Measurements from ENCODE around the gene PDAP1. TPM values are rescaled to one million over a fixed set of nuclear protein-coding genes. Genes with fewer than 3 reads are reported as not detected.

The PDAP1 gene, protein sequence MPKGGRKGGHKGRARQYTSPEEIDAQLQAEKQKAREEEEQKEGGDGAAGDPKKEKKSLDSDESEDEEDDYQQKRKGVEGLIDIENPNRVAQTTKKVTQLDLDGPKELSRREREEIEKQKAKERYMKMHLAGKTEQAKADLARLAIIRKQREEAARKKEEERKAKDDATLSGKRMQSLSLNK
- total RNA-seq = 100 to 1,000 TPM in 1 of 4 donors, 10 to 100 TPM in 3; 65.4 to 107 (median 68.8) TPM

DNA sequence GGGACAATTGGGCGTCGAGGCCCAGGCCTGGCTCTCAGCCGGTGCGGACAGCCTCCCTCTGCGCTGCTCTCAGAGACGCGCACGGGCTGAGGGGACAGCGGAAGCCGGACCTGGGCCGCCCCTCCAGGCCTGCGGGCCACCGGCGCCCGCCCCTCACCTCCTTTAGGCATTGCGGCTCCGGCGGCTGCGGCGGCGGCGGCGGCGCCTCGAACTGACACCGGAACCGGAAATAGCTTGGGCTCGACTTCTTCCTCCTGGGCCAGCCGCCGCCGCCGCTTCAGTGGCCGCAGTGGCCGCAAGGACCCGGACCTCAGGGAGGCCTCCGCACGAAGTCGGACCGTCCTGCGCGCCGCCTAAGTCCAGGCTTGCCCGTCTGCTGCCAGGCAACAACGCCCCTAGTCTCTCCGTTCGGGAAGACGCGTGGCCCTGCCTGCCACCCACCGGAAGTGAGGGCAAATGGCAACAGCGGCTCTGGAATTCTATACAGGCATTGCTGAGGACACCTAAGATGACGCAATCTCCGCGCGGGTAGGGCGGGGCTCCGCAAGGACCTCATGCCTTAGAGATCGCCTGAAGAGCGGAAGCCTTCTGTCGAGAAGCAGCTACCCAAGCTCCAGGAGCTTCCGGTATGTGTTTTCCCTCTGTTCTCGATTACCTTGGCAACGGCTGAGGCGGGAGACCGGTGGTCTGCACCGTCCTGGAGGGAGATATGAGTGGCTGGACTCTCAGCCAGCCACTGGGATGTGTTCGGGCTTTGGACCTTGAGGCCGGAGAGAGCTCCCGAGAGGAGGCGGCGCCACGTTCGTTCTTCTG is at the start of gene PDAP1, which contains the start of gene BUD31:
Gene PDAP1 (minus strand): TSS at position 219 of the 813 bp plus-strand sequence. CDS start 49 bp downstream, at position 170.
Gene BUD31 (plus strand): TSS at position 591 of the 813 bp plus-strand sequence. CDS start 2,124 bp downstream, outside the sequence.
- peaks cover 0 to 49% (median 10%) of the 10 kb centered on the region in 3 donors for H3K36me3 ChIP-seq
- peak; percentile 90 to 97 for TF ChIP-seq EP300 (IDR thresholded peaks at IDR 0.05)
- TF ChIP-seq POLR2A (IDR thresholded peaks at IDR 0.05) = peak; percentile 50 to 81
- TF ChIP-seq, protein P1, sequence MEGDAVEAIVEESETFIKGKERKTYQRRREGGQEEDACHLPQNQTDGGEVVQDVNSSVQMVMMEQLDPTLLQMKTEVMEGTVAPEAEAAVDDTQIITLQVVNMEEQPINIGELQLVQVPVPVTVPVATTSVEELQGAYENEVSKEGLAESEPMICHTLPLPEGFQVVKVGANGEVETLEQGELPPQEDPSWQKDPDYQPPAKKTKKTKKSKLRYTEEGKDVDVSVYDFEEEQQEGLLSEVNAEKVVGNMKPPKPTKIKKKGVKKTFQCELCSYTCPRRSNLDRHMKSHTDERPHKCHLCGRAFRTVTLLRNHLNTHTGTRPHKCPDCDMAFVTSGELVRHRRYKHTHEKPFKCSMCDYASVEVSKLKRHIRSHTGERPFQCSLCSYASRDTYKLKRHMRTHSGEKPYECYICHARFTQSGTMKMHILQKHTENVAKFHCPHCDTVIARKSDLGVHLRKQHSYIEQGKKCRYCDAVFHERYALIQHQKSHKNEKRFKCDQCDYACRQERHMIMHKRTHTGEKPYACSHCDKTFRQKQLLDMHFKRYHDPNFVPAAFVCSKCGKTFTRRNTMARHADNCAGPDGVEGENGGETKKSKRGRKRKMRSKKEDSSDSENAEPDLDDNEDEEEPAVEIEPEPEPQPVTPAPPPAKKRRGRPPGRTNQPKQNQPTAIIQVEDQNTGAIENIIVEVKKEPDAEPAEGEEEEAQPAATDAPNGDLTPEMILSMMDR (IDR thresholded peaks at IDR 0.05) = peak in 3 of 5 experiments; percentile 24 to 84 (median 77)
- H3K27me3 ChIP-seq = no peaks in the 10 kb centered on the region
- peak within 1 kb of the TSS; percentile 95 to 98 (median 96) for H3K27ac ChIP-seq
- peaks cover 0 to 63% (median 39%) of the 10 kb centered on the region in 4 donors for H3K4me1 ChIP-seq
- 0% methylated on average over 29 to 36 of the region's 72 CpGs for WGBS, 2 donors
- no peaks in the 10 kb centered on the region for H3K9me3 ChIP-seq
- DNase-seq (ENCODE audit: low spot score in 2 of 2) = peak; percentile 84 to 94
- H3K4me3 ChIP-seq = peak within 1 kb of the TSS; percentile 74 to 100 (median 95)

DNA sequence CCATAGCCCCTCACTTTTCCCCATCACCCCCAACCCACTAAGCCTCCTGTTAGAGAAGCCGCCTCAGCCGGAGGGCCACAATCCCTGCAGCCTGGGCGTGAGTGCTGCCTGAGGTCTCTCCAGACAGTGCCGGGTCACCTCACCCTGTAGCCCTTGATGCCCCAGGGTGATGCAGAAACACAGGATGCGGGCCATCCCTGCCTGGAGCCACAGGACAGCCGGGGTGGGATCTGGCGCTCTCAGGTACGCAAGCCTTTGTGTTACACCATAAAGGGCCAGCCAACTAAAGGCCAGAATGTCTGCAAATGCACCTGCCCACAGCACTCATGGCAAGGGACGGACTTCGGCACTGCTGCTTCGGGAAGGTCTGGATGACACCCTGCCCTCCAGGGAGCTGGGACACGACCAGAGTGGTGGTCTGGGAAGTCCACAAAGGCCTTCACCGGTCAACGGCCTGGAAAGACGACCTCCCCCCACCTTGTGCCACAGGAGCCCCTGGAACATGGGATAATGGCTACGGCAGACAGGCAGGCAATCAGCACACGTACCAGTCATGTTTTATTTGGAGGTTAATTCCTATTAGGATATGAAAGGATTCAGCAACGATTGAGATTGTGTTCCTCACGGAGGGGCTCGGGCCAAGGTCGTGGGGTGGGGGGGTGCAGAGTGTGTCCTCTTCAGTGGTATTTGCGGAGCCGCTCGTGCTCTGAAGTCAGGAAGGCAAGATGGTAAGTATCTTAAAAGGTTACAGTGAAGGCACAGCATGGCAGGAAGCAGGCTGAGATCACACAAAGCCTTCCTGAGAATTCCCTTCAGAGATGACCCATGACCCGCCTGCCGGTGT is 49.5 kb upstream of the PDAP1 start:
- WGBS, 2 donors = 79 to 80% methylated on average over 25 of the region's 26 CpGs
- no peak overlapping the region for H3K4me3 ChIP-seq
- H3K9me3 ChIP-seq = no peaks in the 10 kb centered on the region
- TF ChIP-seq POLR2A (IDR thresholded peaks at IDR 0.05) = no peak
- no peak for TF ChIP-seq EP300 (IDR thresholded peaks at IDR 0.05)
- TF ChIP-seq, protein P1 (IDR thresholded peaks at IDR 0.05) = no peak
- H3K36me3 ChIP-seq = peaks cover 0 to 87% (median 7%) of the 10 kb centered on the region in 3 donors
- no peak overlapping the region for H3K27ac ChIP-seq
- DNase-seq (ENCODE audit: low spot score in 2 of 2) = no peak
- peaks cover 0 to 33% (median 0%) of the 10 kb centered on the region in 4 donors for H3K4me1 ChIP-seq
- H3K27me3 ChIP-seq = no peaks in the 10 kb centered on the region

DNA sequence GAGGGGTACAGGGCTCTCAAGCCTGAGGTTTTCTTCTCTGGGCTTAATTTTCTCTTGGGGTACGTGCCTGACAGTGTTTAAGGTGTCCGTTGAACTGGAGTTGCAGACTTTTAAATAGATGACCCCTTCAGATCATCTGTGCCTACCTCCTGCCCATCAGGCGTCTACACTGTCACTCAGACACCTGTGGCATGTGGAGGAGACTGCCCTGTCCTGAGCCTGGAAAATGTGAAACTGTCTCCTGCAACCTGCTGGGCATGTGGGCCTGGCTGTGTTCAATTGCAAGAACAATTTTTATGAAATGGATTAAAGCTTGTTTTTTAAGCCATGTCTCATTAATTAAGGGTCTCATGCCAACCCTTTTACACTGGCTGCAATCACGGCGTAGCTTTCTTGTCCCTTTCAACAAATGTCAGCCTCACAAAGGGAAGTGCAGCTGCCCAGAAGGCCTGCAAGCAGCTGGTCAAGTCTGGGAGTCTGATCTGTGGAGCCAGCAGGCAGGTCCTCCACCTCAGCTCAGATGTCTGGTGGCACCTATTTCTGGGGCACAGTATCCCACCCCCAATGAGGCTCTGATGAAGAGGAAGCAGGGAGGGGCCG is 48.8 kb upstream of the PDAP1 start:
- Histone ChIP-seq H3K4me1 (peaks cover 0 to 26% (median 0%) of the 10 kb centered on the region in 4 donors), H3K9me3 (no peaks in the 10 kb centered on the region), H3K4me3 (no peak overlapping the region), H3K27ac (no peak overlapping the region), H3K27me3 (no peaks in the 10 kb centered on the region), H3K36me3 (peaks cover 0 to 87% (median 7%) of the 10 kb centered on the region in 3 donors)
- TF ChIP-seq, protein P1 (IDR thresholded peaks at IDR 0.05) = no peak
- TF ChIP-seq EP300 (IDR thresholded peaks at IDR 0.05) (no peak), POLR2A (IDR thresholded peaks at IDR 0.05) (no peak)
- DNase-seq (ENCODE audit: low spot score in 2 of 2) = no peak
- 75 to 80% methylated on average over 5 to 6 of the region's 6 CpGs for WGBS, 2 donors

DNA sequence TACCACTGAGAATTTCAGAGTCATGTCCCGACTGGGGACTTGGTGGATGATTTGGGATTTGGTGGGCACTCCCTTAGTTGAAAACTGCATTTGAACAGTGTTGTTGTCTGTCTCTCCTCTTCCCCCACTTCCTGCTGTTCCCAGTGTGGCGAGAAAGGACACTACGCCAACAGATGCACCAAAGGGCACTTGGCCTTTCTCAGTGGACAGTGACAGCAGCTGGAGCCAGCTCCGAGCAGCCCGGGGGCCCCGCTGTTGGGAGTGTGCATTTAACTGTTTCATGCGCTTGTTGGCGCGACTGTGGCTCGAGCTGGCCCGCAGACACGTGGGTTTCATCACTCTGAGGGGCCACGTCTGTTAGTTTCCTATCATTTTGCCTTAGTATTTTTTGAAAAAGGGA is 47.9 kb upstream of the PDAP1 start:
- no peak overlapping the region for H3K27ac ChIP-seq
- no peaks in the 10 kb centered on the region for H3K27me3 ChIP-seq
- H3K4me3 ChIP-seq = no peak overlapping the region
- H3K4me1 ChIP-seq = peaks cover 0 to 19% (median 0%) of the 10 kb centered on the region in 4 donors
- TF ChIP-seq POLR2A (IDR thresholded peaks at IDR 0.05) (no peak), EP300 (IDR thresholded peaks at IDR 0.05) (no peak)
- TF ChIP-seq, protein P1 (IDR thresholded peaks at IDR 0.05) = no peak
- 60 to 71% methylated on average over 13 of the region's 13 CpGs for WGBS, 2 donors
- DNase-seq (ENCODE audit: low spot score in 2 of 2) = no peak
- H3K36me3 ChIP-seq = peaks cover 0 to 95% (median 7%) of the 10 kb centered on the region in 3 donors
- H3K9me3 ChIP-seq = no peaks in the 10 kb centered on the region

Measured in tibial nerve (tissue), 4 donors.